Uterus (tissue), 2 donors: ENCODE results near the gene LTF.

Experiments
- POLR2A ChIP-seq, 2 donors: fragments of 450-650 bp; IDR thresholded peaks; one replicate each; pipeline ENCODE4 v1.6.1; 2016; ENCODE audit warnings: antibody characterized with exemption in 2 of 2, mild to moderate bottlenecking in 1 of 2, moderate library complexity in 1 of 2
- TF ChIP-seq, protein P1 (sequence below), 4 experiments: fragments of 200-600 bp in 2 of 4; fragments of 450-650 bp in 2 of 4; sonication (generic) in 2 of 4; IDR thresholded peaks; one replicate each; pipeline ENCODE4 v1.5.1; 2016 to 2019; ENCODE audit warnings: antibody characterized with exemption in 4 of 4, mild to moderate bottlenecking in 2 of 4, moderate library complexity in 1 of 4

DNA sequence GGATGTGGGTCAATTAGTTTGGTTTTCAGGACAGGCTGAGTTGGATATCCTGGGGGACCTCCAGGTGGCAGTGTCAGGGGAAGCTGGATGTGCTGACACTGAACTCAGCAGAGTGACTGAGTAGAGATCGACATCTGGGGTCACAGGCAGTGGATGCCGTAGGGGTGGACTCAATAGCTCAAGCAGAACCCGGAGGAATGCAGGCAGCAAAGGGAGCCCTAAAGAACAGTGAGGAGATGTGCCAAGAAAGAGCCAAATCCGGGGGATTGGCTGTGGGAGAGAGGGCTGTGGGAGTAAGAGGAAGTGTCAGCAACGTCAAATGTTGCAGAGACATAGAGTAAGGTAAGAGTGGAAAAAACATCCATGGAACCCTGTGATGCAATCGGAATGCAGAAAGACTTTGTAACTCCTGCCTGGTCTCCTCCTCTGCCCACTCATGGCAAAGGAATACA lies 69.5 kb downstream of the LTF start:
- TF ChIP-seq, protein P1, sequence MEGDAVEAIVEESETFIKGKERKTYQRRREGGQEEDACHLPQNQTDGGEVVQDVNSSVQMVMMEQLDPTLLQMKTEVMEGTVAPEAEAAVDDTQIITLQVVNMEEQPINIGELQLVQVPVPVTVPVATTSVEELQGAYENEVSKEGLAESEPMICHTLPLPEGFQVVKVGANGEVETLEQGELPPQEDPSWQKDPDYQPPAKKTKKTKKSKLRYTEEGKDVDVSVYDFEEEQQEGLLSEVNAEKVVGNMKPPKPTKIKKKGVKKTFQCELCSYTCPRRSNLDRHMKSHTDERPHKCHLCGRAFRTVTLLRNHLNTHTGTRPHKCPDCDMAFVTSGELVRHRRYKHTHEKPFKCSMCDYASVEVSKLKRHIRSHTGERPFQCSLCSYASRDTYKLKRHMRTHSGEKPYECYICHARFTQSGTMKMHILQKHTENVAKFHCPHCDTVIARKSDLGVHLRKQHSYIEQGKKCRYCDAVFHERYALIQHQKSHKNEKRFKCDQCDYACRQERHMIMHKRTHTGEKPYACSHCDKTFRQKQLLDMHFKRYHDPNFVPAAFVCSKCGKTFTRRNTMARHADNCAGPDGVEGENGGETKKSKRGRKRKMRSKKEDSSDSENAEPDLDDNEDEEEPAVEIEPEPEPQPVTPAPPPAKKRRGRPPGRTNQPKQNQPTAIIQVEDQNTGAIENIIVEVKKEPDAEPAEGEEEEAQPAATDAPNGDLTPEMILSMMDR (IDR thresholded peaks at IDR 0.05), result no peak
- no peak for TF ChIP-seq POLR2A (IDR thresholded peaks at IDR 0.05)
